SU-DHL-6 (cell line): ENCODE measurements around the gene RAP2C.
"Not testable (repeated sequence)": the region's sequence is repeated elsewhere in the genome, so short reads cannot be mapped to it uniquely, and the experiment has no call there.

Experiments used
- H2AFZ ChIP-seq: fragments of 200-600 bp; sonication (generic); 2 replicates; pipeline ENCODE4 v1.6.1; 2014; ENCODE audit warnings: low read depth, mild to moderate bottlenecking, moderate library complexity, mixed read lengths, antibody characterized with exemption, low read length; ENCODE audit not compliant: severe bottlenecking
- H3F3A ChIP-seq: fragments of 200-600 bp; shearing (Covaris generic); 2 replicates; pipeline ENCODE4 v1.6.0; 2016; ENCODE audit warnings: antibody characterized with exemption, mild to moderate bottlenecking; ENCODE audit not compliant: insufficient read depth
- H3K27ac ChIP-seq: fragments of 200-600 bp; sonication (generic); 2 replicates; pipeline ENCODE4 v1.5.1; 2016; ENCODE audit warnings: low read depth, mild to moderate bottlenecking, low read length, moderate library complexity, mixed read lengths
- H3K27me3 ChIP-seq: fragments of 200-600 bp; sonication (generic), shearing (Covaris generic); 2 replicates; pipeline ENCODE4 v1.6.0; 2014; ENCODE audit warnings: mild to moderate bottlenecking, low read length
- H3K36me3 ChIP-seq: fragments of 200-600 bp; sonication (generic); 2 replicates; pipeline ENCODE4 v1.6.1; 2014; ENCODE audit warnings: mild to moderate bottlenecking, low read length, mixed read lengths
- H3K4me2 ChIP-seq: fragments of 300-600, 200-600 bp; shearing (Covaris generic), sonication (generic); 2 replicates; pipeline ENCODE4 v1.6.0; 2014; ENCODE audit warnings: low read length, low read depth, mild to moderate bottlenecking; ENCODE audit not compliant: poor library complexity, severe bottlenecking
- H3K4me3 ChIP-seq: fragments of 200-600 bp; sonication (generic); 2 replicates; pipeline ENCODE4 v1.5.1; 2014; ENCODE audit warnings: antibody characterized with exemption, low read length, mild to moderate bottlenecking, mixed read lengths; ENCODE audit not compliant: insufficient read depth, poor library complexity, severe bottlenecking
- H3K79me2 ChIP-seq: fragments of 200-600 bp; sonication (generic); 2 replicates; pipeline ENCODE4 v1.6.1; 2014; ENCODE audit warnings: mild to moderate bottlenecking, low read length, moderate library complexity; ENCODE audit not compliant: insufficient read depth
- H3K9ac ChIP-seq: fragments of 200-600 bp; sonication (generic); 2 replicates; pipeline ENCODE4 v1.7.0; 2014; ENCODE audit warnings: mild to moderate bottlenecking, low read length
- H3K9me2 ChIP-seq: fragments of 200-600 bp; sonication (generic); replicated peaks from 2 replicates; pipeline ENCODE4 v1.6.1; 2014; ENCODE audit warnings: low read length; ENCODE audit not compliant: insufficient read depth
- H3K9me3 ChIP-seq: fragments of 200-600 bp; sonication (generic); 2 replicates; pipeline ENCODE4 v1.6.1; 2014; ENCODE audit warnings: low read length, mixed read lengths; ENCODE audit not compliant: insufficient read depth
- H4K20me1 ChIP-seq: fragments of 200-600 bp; sonication (generic); 2 replicates; pipeline ENCODE4 v1.6.1; 2014; ENCODE audit warnings: low read depth, mild to moderate bottlenecking, antibody characterized with exemption, low read length, moderate library complexity, mixed read lengths
- EZH2phosphoT487 ChIP-seq: fragments of 200-600 bp; sonication (generic), shearing (Covaris generic); conservative IDR thresholded peaks from 2 replicates; pipeline ENCODE4 v1.6.1; 2018; ENCODE audit warnings: mild to moderate bottlenecking, antibody characterized with exemption, low read length, moderate library complexity, mixed read lengths
- TF ChIP-seq, protein P1 (sequence below): fragments of 200-600 bp; sonication (generic); IDR thresholded peaks from one replicate; pipeline ENCODE4 v1.5.1; 2017; ENCODE audit warnings: antibody characterized with exemption, mild to moderate bottlenecking, low read length, moderate library complexity; ENCODE audit not compliant: insufficient read depth, poor library complexity, severe bottlenecking

RAP2C gene

DNA sequence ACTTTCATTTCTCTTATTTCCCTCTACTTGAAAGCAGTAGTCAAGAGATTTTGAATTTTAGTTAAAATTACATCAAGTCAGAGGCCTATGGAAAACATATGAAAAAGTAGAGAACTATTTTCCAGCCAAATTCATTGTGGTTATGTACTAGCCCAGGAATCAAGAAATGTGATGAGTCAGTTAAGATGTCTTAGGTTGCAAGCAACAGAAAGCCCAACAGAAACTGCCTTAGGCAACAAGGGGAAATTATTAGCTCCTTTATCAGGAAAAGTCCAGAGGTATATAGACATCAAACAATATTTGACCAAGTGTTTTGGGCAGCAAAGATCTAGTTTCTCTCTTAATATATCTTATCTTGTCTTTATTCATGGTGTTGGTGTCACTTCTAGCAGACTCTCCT, 53.6 kb downstream of the RAP2C start:
- H3K4me2 ChIP-seq = no peak overlapping the region
- no peaks in the 10 kb centered on the region for H4K20me1 ChIP-seq
- no peaks in the 10 kb centered on the region for H3K36me3 ChIP-seq
- no peaks in the 10 kb centered on the region for H3F3A ChIP-seq
- no peak overlapping the region for H3K9ac ChIP-seq
- no peak overlapping the region for H3K4me3 ChIP-seq
- no peaks in the 10 kb centered on the region for H3K9me3 ChIP-seq
- H3K79me2 ChIP-seq = no peaks in the 10 kb centered on the region
- H3K27ac ChIP-seq = no peak overlapping the region
- TF ChIP-seq, protein P1, sequence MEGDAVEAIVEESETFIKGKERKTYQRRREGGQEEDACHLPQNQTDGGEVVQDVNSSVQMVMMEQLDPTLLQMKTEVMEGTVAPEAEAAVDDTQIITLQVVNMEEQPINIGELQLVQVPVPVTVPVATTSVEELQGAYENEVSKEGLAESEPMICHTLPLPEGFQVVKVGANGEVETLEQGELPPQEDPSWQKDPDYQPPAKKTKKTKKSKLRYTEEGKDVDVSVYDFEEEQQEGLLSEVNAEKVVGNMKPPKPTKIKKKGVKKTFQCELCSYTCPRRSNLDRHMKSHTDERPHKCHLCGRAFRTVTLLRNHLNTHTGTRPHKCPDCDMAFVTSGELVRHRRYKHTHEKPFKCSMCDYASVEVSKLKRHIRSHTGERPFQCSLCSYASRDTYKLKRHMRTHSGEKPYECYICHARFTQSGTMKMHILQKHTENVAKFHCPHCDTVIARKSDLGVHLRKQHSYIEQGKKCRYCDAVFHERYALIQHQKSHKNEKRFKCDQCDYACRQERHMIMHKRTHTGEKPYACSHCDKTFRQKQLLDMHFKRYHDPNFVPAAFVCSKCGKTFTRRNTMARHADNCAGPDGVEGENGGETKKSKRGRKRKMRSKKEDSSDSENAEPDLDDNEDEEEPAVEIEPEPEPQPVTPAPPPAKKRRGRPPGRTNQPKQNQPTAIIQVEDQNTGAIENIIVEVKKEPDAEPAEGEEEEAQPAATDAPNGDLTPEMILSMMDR = no peak
- no peak for TF ChIP-seq EZH2phosphoT487
- no peak overlapping the region for H2AFZ ChIP-seq
- no peaks in the 10 kb centered on the region for H3K9me2 ChIP-seq
- H3K27me3 ChIP-seq = no peaks in the 10 kb centered on the region

DNA sequence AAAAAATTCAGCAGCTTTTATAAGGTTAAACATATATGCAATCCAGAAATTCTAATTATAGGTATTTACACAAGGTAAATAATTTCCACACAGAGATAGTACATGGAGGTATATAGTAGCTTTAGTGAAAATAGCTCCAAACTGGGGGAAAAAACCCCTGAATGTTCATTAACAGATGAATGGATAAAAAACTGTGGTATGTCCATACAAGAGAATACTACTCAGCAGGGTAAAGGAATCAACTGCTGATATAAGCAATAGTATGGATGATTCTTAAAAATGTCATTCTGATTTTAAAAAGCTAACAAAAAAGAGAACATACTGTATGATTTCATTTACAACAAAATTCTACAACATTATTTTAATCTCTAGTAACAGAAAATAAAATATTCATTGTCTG, 54.2 kb downstream of the RAP2C start:
- H3K9me2 ChIP-seq = no peaks in the 10 kb centered on the region

DNA sequence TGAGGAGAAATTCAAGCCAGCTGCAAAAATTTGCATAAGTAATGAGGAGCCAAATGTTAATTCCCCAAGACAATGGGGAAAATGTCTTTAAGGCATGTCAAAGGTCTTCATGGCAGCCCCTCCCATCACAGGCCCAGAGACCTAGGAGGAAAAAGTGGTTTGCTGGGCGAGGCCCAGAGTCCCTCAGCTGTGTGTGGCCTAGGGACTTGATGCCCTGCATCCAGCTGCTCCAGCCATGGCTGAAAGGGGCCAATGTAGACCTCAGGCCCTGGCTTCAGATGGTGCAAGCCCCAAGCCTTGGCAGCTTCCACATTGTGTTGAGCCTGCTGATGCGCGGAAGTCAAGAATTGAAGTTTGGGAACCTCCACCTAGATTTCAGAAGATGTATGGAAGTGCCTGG, 56.2 kb downstream of the RAP2C start:
- not testable (repeated sequence) for H4K20me1 ChIP-seq, H3K27me3 ChIP-seq, H3F3A ChIP-seq, H3K79me2 ChIP-seq, H3K36me3 ChIP-seq, H3K9me2 ChIP-seq, H3K9ac ChIP-seq, H3K9me3 ChIP-seq, H2AFZ ChIP-seq, H3K27ac ChIP-seq, H3K4me2 ChIP-seq, H3K4me3 ChIP-seq

More for the DNA sequence above, 54.2 kb downstream of the RAP2C start:
- Histone ChIP-seq H3K27me3 (no peaks in the 10 kb centered on the region), H3K36me3 (no peaks in the 10 kb centered on the region), H3K27ac (no peak overlapping the region), H3K4me2 (no peak overlapping the region), H4K20me1 (no peaks in the 10 kb centered on the region), H3K9me3 (no peaks in the 10 kb centered on the region), H2AFZ (no peak overlapping the region), H3K79me2 (no peaks in the 10 kb centered on the region), H3K4me3 (no peak overlapping the region), H3F3A (no peaks in the 10 kb centered on the region), H3K9ac (no peak overlapping the region)
- TF ChIP-seq, protein P1 = no peak
- TF ChIP-seq EZH2phosphoT487 = no peak

DNA sequence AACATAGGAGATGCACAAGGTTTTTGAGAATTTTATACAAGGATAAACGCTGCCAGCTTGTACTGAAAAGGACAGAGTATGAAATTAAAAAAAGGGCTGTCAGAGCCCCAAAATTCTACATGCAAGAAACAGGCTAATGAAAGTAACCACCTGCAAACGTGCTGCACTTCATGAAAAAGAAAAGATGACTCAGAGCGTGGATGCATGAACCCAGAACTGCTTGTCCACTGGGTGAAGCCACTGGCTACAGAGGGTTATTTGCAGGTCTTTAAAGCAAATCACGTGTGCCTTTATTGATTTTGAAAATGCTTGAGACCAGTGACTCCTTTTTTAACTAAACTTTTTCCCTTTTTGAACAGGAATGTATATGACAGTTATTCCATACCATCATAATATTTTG, 66.1 kb downstream of the RAP2C start:
- H3K9ac ChIP-seq = no peak overlapping the region
- no peaks in the 10 kb centered on the region for H3K79me2 ChIP-seq
- no peaks in the 10 kb centered on the region for H3K36me3 ChIP-seq
- no peaks in the 10 kb centered on the region for H3K9me2 ChIP-seq
- no peaks in the 10 kb centered on the region for H4K20me1 ChIP-seq
- TF ChIP-seq, protein P1 = no peak
- H3K4me3 ChIP-seq = no peak overlapping the region
- H3F3A ChIP-seq = no peaks in the 10 kb centered on the region
- H2AFZ ChIP-seq = no peak overlapping the region
- no peaks in the 10 kb centered on the region for H3K27me3 ChIP-seq
- no peaks in the 10 kb centered on the region for H3K9me3 ChIP-seq
- H3K27ac ChIP-seq = no peak overlapping the region
- no peak overlapping the region for H3K4me2 ChIP-seq
